Measurements from ENCODE around the gene GBA2.
A peak's percentile ranks its signal among the peaks of the same experiment; 100 is the strongest.

The GBA2 gene

DNA sequence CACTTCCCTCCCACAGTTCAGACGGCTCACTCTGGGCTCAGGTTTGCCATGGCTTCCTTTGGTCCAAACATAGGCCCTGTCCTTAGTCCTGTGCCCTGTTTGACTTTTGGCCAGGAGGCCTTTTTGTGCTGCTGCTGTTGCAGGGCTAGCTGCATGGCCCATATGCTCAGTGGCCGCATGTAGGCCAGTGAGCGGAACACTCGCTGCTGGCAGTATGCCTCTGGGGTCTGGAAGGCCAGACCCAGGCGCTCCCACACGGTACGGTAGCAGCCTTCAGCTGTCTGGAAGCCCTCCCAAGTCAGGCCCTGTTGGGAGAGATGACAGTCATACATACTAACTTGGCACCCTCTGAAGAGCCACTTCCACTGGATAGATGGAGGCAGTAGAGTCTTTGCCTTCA is 11.9 kb downstream of the GBA2 start:
- DNase-seq = no peak

DNA sequence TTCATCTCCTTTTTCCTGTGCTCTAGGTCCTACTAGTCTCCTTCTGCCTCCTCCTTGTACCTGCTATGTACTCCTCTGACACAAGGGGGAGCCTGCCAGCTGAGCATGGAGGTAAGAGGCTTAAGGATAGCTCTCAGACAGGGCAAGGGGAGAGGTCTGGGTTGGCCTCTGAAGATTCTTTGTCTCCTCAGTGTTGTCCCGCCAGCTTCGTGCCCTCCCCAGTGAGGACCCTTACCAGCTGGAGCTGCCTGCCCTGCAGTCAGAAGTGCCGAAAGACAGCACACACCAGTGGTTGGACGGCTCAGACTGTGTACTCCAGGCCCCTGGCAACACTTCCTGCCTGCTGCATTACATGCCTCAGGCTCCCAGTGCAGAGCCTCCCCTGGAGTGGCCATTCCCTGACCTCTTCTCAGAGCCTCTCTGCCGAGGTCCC is 12.8 kb downstream of the GBA2 start:
- peak; percentile 74 to 83 for DNase-seq

DNA sequence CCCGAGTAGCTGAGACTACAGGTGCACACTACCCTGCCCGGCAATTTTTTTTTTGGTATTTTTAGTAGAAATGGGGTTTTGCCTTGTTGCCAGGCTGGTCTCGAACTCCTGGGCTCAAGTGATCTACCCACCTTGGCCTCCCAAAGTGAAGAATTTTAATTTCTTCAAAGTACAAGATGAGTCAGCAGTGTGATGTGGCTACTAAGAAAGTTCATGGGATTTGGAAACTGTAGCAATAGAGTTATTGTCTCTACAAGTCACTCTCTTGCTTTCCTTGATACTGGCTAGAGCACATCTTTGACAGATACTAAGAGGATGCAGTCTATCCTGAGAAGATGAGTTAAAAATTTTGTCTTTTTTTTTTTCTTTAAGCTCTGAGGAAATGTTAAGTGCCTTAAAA is 14.9 kb downstream of the GBA2 start:
- no peak for DNase-seq

DNA sequence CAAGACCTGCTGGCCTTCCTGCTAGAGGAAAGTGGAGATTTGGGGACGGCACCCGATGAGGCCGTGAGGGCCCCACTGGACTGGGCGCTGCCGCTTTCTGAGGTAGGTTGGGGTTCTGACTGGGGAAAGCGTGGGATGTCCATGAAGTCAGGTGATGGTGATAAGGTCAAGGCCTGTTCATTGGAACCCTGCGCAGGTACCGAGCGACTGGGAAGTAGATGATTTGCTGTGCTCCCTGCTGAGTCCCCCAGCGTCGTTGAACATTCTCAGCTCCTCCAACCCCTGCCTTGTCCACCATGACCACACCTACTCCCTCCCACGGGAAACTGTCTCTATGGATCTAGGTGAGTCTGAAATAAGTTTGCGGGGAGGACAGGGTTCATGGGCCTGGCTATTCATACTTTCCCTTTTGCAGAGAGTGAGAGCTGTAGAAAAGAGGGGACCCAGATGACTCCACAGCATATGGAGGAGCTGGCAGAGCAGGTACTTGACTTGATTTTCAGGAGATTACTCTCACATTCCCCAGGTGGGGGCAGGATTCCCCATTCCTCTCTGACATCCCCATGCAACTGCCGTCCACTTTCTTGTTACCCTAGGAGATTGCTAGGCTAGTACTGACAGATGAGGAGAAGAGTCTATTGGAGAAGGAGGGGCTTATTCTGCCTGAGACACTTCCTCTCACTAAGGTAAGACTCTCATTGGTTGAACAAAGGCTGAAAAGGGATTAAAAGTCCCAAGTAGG is 16.1 kb downstream of the GBA2 start:
- DNase-seq = peak in 1 of 2 donors; percentile 44

DNA sequence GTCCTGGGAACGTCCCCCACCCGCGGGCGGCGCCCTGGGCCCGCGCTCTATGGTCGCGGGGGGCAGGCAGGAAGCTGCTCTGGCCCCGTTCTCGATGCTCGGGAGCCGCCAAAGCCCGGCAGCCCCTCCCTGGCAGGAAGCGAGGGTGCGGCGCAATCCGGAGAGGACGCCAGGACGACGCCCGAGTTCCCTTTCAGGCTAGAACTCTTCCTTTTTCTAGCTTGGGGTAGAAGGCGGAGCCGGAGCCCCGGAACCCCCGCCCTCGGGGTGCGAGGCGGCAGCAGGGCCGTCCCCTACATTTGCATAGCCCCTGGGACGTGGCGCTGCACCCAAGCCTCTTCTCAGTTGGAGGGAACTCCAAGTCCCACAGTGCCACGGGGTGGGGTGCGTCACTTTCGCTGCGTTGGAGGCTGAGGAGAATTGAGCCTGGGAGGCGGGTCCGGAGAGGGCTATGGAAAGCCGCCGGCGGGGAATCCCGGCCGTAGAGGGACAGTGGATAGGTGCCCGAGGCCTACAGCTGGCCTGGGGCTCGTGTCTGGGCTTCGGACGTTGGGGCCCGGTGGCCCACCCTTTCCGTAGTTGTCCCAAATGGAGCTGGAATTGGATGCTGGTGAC is 16.7 kb downstream of the GBA2 start, which contains the start of the genes CREB3 and TLN1:
Gene CREB3, plus strand, starts transcription at position 482 of the 615 bp plus-strand sequence. Its CDS starts 107 bp downstream, at position 589.
Gene TLN1, minus strand, starts transcription at position 11 of the 615 bp plus-strand sequence. CDS start 6,501 bp downstream, outside the sequence.
- peak; percentile 98 for DNase-seq

DNA sequence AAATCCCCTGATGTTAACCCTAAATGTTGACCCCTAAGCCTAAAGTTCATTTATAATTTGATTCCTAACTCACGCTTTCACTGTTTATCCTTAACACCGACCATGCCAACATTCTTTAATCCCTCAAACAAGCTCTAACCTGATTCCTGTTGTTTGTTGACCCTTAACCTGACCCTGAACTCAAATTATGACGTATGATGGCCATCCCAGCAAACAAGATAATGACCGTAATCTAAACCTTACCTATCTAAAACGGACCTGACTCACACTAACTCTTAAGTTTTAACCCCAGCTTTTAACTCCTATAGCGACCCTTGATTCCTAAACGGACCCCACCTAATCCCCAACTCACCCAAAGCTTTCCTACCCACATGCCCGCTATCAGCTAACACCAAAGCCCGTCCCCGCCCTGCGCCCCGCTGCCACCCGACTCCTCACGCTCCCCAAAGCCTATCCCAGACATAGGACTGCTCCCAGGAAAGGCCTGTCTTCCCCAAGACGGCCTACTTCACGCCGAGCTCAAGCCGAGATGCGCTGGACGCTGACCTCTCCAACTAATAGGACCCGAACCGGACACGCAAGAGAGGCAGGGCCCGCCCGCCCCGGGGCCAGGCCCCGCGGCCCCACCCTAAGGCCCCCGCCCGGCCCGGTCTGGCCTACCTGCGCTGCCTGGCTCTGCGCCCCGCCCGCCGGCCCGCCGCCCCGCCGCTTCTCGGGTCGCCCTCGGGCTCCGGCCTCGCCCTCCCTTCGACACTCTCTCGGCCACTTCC is 17.4 kb downstream of the GBA2 start:
- no peak for DNase-seq

DNA sequence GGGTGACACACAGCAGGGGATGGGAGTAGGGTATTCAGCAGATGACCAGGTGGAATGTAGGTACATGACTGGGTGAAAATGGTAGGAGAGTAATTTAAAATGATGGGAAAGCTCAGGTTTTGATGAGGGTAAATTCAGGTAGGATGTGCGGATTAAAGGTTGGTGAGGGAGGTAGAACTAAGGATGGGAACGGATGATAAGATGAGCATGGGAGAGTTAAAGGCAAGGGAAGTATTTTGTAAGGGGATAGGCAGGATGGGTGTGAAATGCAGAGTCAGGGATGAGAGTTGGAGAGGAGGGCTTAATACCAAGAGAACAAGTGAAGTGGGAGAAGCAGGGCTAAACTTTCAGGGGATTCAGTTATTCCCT is 18.6 kb downstream of the GBA2 start:
- DNase-seq = no peak

DNA sequence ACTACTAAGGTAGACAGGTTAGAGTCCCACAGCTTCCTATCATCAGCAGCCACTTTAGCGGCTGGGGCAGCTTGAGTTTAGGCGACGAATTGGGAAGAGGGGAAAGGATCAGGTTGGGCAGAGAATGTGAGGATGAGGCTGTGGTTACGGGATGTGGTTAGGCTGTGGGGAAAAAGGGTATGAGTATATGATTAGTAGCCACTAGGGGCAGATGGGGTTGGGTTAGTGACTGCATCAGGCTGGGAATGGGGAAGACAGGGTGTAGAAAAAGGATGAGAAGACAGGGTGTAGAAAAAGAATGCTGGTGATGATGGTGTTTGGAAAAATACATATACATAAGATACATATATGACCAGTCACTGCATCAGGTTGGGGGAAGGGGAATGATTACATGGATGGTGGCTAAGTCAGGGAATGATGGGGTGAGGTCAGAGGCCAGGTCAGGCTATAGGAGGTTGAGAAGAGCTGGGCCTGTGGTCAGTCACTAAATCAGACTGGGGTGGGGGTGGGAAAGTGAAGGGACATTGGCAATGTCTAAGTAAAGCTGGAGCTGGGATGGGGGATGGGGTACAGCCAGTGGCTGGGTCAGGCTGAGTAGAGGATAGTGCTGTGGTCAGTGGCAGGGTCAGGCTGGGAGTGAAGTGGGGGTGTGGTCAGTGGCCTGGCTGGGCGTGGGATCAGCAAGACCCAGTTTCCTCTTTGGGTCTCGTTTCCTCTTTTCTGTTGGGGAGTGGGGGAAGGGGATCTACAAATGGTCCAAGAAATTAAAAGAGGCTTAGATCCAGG is 19.1 kb downstream of the GBA2 start:
- DNase-seq = peak; percentile 54 to 60

DNA sequence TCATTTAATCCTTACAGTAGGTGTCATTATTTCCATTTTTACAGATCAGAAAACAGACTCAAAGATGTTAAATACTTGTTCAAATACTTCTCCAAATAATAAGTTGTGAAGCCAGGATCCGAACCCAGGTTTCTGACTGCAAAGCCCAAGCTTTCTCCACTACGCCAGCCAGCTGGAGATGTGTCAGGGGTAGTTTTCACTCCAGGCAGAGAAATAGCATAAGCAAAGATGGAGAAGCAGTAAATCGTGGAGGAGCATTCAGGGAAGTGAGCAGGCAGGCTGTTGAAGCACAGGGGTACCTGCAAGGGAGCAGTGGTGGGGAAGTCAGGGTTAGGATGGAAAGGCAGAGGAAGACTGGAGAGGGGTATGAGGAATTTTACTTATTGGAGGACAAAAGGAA is 19.9 kb downstream of the GBA2 start:
- DNase-seq = no peak

DNA sequence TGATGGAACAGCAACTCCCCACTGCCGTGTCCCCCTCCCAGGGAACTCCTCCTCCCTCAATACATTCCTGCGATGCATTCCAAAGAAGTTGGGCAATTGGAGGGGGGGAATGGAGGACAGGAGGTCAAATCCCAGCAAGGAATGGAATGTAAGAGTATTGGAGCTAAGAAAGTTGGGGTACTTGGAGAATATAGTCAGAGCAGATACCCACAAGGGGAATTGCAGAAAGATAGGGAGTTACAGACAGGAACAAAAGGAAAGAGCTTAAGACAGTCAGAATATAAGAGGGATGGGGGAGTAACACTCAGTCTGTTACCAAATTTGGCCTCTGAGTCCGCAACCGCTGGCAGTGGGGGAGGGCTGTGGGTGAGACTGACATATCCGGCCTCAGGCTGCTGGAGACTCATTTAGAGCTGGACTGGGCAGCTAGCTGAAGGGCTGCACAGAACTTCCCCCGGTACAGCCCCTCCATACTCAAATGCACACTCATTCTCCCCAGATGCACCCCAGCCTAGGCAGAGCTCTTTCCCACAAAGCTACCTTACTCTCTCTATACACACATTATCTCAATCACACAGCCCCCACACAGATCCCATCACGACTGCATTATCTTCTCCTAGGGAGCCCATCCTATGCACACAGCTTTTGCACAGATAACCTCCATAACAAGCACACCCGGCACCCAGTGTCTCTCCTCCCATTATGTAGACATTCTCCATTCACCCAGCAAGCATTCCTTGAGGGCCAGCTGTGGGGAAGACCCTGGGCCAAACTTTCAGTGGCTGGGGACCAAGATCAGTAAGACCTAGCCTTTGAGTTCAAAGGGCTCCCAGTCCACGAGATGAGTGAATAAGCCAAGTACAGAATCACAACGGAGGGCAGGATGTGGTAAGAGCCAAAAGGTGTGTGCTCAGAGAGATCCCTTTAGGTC is 20.7 kb downstream of the GBA2 start:
- peak; percentile 43 to 50 for DNase-seq

DNA sequence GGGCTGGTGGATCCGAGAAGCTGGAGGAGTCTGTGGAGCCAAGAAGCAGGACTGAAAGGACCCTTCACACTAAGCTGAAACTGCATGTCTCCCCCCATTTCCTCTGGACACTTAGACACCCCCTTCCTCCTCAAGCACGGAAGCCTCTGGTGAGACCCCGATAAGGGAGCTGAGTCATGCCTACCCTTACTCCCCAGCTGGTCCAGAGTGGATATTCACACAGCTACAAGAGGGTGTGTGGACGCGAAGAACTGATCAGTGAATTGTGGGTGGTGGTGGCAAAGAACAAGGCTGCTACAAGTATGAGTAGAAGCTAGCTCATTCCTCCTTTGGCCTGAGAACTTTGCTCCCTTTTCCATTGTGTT is 21.4 kb downstream of the GBA2 start:
- no peak for DNase-seq

DNA sequence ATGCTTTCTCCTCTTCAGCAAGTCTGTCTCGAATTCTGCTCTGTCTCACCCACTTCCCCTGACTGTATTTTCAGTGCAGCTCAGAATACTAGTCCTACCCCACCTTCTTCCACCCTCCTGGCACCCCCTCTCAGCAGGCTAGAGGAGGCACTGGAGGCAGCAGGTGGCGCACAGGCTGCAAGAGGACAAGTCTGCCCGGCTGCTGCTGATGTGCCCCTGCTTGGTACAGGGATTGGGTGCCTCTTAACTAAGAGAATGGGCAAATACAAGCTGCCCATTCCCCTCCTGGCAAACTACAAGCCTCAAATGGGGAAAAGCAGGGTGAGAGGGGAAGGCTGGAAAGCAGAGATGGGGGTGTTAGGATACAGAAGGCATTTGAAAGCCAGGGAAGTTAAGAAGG is 22.1 kb downstream of the GBA2 start:
- DNase-seq = peak; percentile 39 to 58

DNA sequence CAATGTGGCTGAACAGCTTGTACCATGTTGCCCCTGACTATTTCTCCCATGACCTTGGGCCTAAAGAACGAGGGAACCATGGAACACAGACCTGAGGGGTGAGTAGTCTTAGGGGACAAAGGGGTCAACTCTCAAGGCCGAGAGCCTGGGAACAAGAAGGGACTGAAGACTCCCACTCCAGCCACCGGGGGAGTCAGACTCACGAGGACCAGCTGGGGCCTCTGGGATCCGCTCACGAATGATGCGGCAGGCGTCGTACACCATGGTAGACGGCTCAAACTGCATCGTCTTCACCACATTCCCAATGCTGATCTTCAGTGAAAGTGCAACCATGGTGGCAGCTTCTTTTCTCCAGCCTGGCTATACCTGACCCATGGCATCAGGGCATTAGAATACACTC is 23.7 kb downstream of the GBA2 start:
- no peak for DNase-seq

DNA sequence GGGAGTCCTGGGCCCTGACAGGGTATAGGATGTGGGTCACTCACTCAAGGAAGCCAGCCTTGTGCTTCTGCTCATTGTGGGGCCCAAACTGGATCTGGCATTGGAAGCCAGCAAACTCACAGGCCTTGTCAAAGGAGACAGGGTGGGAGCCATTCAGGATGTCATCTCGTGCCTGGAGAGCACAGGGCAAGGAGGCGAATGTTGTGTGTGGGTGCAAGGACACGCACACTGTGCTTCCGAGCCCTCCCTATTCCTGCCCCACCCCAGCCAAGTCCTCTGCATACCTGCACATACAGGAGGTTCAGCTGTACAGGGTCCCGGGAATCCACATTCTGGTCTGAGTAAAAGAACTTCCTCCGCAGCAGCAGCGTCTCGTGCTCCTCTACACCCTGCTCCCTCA is 25.1 kb downstream of the GBA2 start:
- no peak for DNase-seq

DNA sequence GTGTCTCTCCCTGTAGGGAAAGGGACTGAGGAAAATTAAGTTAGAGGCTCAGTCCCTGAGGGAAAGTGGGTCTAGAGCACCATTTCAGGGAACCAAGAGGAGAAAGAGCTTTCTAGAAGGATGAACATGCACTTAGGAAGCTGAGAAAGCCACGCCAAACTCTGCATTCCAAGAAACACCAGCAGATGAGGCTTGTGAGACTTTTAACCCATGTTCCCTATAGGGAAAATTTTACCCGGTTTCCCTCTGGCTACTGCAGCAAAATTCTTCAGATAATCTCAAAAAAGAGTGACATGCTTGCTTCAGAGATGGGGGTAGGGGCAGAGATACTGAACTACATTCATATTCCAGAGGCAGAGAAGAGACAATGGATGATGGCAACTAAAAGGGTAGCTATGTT is 25.6 kb downstream of the GBA2 start:
- no peak for DNase-seq

DNA sequence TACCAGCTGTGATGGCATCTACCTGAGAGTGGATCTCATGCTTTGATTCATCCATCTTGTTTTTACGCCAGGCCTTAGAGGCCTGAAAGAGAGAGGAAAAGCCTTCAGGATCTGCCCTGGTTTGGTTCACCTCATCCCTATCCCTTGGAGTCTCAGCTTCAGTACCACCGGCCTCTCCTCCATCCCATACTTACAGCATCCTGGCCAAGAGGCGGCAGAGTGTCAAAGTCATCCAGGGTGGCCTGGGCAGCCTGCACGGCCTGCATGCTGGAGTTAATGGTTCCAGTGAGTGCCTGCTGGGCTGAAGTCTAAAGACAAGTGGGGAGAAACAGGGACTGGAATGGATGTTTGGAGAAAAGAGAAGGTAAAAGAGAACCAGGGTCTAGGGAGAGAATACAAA is 29.5 kb downstream of the GBA2 start:
- DNase-seq = no peak

DNA sequence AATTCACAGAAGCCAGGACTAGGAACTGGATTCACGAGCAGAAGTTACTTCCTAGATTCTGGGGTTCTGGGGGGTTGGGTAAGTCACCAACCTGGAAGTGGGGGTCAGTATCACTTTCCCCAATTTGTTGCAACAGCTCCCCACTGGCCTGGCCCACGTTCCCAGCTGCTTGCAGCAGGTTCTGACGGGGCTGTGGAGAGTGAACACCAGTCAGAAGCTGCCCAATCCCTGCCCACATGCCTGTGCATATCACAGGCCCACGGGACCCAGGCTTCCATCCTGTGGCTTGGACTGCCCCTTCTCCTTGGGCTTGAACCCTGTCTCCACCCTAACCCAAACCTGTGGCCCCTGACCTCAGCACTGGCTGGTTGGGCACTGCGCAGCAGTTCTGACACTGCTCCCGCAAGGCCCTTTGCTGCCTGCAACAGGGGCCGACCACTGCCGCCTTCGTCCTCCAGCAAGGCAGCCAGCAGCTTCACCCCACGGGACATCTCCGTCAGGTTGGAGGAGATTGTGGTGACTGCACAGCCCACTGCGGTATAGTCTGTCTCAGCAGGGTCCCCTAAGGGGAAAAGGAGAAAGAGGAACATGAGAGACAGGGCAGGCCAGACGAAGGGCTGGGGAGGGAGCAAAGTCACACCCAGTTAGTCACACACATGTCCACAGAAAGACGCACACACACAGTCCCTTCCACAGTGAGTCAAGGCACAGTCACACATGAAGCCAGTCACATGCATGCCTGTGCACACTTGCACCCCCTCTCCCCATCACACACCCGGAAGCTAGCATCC is 30.1 kb downstream of the GBA2 start:
- peak in 1 of 2 donors; percentile 47 for DNase-seq

DNA sequence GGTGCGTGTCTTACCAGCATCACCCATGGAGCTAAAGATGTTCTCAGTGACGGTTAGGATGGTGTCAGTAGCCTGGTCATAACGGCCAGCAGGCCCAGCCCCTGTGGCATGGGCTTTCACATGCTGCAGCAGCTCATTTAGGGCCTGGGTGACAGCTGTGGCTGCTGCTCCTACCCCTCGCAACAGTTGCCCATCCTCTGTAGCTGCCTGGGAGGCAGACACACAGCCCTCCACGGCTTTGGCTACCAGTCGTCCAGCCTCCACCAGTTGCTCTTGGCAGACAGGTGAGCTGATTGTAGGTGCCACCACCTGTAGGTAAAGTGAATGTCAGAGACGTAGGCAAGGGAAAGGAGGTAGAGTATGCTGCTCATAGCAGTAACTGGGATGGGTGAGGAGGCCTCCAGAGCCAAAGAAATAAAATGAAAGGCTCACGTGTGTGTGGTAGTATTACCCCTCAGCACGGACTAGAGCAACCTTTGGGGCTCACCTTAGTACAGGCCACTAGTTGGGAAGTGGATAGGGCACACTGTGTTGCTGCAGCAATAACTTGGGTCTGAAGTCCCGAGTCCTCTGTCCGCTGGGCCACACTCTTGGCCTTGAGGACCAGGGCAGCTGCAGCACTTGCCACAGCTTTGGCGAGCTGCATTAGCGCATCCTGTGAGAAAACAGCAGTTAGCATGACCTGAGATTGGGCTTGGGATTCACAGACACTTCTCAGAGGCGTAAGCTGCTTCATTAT is 31.7 kb downstream of the GBA2 start:
- no peak for DNase-seq

DNA sequence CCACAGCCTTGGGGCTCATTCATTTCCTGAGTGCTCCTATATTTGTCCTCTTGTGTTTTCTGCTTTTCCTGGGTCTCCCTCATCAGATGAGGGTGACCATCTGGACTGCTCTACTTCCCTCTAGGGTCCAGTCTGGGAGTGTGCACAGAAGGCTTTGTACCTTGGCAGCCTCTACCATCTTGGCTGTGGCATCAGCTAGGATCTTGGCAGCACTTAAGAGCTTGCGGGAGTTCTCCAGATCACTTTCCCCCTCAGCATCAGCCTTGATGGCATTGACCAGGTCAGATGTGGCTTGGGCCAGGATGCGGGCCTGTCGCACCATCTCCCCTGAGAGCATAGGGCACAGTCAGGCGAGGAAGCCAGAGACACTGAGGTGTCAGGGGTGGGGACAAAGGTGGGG is 32.8 kb downstream of the GBA2 start:
- no peak for DNase-seq

DNA sequence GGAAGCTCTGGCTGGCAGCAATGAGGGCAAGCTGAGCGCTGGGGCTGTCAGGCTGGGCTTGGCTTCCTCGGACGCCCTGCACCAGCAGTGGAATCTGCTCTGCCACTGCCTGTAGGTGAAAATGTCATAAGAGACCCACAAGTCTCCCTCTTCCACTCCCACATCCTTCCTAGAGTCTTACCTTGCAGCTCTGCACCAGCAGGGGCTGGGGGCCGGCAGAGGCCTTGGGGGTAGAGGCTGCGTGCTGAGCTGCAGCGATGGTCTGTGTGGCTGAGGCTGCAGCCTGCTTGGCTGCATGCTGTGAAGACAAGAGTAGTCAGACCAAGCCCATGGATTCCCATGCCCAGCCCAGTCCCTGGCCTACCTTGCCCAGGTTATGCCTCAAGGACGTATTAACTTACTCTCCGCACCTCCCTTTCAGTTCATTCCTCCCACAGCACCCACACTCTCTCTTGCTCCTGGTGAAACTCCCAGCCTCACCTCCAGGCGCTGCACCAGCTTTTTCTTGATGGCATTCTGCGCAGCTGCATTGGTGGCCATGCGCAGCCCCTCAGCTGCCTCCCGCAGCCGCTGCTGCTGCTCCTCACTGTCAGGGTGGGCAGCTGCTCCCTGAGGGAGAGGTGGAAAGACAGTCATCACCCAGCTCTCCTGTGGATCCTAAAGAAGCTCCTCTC is 34.3 kb downstream of the GBA2 start:
- DNase-seq = no peak
